ENCODE measurements around the gene KIF1C.

KIF1C gene

GRCh38 chr17:5044630-5045029 lies 46.9 kb downstream of the KIF1C start:
- H3K4me1 ChIP-seq (ENCODE audit: control insufficient read depth, insufficient read depth, low read depth, low read length): peaks cover 1% of the 10 kb centered on the region
- H3K79me1 ChIP-seq (replicated peaks; ENCODE audit: low read length, poor library complexity, severe bottlenecking): no peaks in the 10 kb centered on the region
- no peak overlapping the region for H3K4ac ChIP-seq (ENCODE audit: low read depth in 1 of 2, low read length in 2 of 2)
- no peaks in the 10 kb centered on the region for H3K36me3 ChIP-seq (ENCODE audit: control insufficient read depth in 1 of 2, insufficient read depth in 2 of 2, low read depth in 1 of 2, low read length in 2 of 2)
- H2BK12ac ChIP-seq (ENCODE audit: low read length in 2 of 2): no peak overlapping the region
- no peak overlapping the region for H2BK15ac ChIP-seq (ENCODE audit: low read depth, poor library complexity, severe bottlenecking)
- no peak overlapping the region for H3K9ac ChIP-seq (ENCODE audit: low read length)
- H2BK5ac ChIP-seq (ENCODE audit: low read depth, low read length, poor library complexity, severe bottlenecking): no peak overlapping the region
- WGBS: 91% methylated on average over 5 of the region's 5 CpGs
- H3K4me2 ChIP-seq (ENCODE audit: low read length, poor library complexity, severe bottlenecking): no peak overlapping the region
- no peak overlapping the region for H3K18ac ChIP-seq (ENCODE audit: low read depth in 1 of 2, low read length in 2 of 2)
- no peak overlapping the region for H4K91ac ChIP-seq (ENCODE audit: low read length)
- H4K8ac ChIP-seq (ENCODE audit: low read length): no peak overlapping the region
- H2BK120ac ChIP-seq (ENCODE audit: low read depth, low read length): no peak overlapping the region
- no peak overlapping the region for H3K14ac ChIP-seq (ENCODE audit: low read length in 2 of 2)
- H3K9me3 ChIP-seq (ENCODE audit: control insufficient read depth, low read length): no peaks in the 10 kb centered on the region
- no peak overlapping the region for H2AK5ac ChIP-seq (ENCODE audit: low read length, severe bottlenecking)
- H3K27me3 ChIP-seq (ENCODE audit: control insufficient read depth in 1 of 2, insufficient read depth in 1 of 2, low read length in 2 of 2): no peaks in the 10 kb centered on the region
- H2AFZ ChIP-seq (ENCODE audit: low read depth, low read length): no peak overlapping the region
- no peak overlapping the region for H3K4me3 ChIP-seq (ENCODE audit: insufficient read depth in 1 of 2, low read depth in 1 of 2, low read length in 2 of 2)
- H3K27ac ChIP-seq (ENCODE audit: low read length, poor library complexity, severe bottlenecking): no peak overlapping the region
- DNase-seq: no peak
- H3K23ac ChIP-seq (ENCODE audit: low read length in 2 of 2): no peak overlapping the region

- peaks cover 1% of the 10 kb centered on the region for H3K4me1 ChIP-seq (ENCODE audit: control insufficient read depth, insufficient read depth, low read depth, low read length)
- no peak overlapping the region for H4K8ac ChIP-seq (ENCODE audit: low read length)
- H3K9ac ChIP-seq (ENCODE audit: low read length): no peak overlapping the region
- no peak overlapping the region for H2BK12ac ChIP-seq (ENCODE audit: low read length in 2 of 2)
- no peak overlapping the region for H2AFZ ChIP-seq (ENCODE audit: low read depth, low read length)
- no peak overlapping the region for H2BK5ac ChIP-seq (ENCODE audit: low read depth, low read length, poor library complexity, severe bottlenecking)
- no peaks in the 10 kb centered on the region for H3K79me1 ChIP-seq (replicated peaks; ENCODE audit: low read length, poor library complexity, severe bottlenecking)
- no peak overlapping the region for H3K27ac ChIP-seq (ENCODE audit: low read length, poor library complexity, severe bottlenecking)
- H3K18ac ChIP-seq (ENCODE audit: low read depth in 1 of 2, low read length in 2 of 2): no peak overlapping the region
- no peak overlapping the region for H4K91ac ChIP-seq (ENCODE audit: low read length)
- no peaks in the 10 kb centered on the region for H3K27me3 ChIP-seq (ENCODE audit: control insufficient read depth in 1 of 2, insufficient read depth in 1 of 2, low read length in 2 of 2)
- H3K9me3 ChIP-seq (ENCODE audit: control insufficient read depth, low read length): no peaks in the 10 kb centered on the region
- H3K4me2 ChIP-seq (ENCODE audit: low read length, poor library complexity, severe bottlenecking): no peak overlapping the region
- H2AK5ac ChIP-seq (ENCODE audit: low read length, severe bottlenecking): no peak overlapping the region
- no peak overlapping the region for H3K14ac ChIP-seq (ENCODE audit: low read length in 2 of 2)
- WGBS: 81% methylated on average over 4 of the region's 6 CpGs
- no peak overlapping the region for H3K23ac ChIP-seq (ENCODE audit: low read length in 2 of 2)
- no peak overlapping the region for H2BK15ac ChIP-seq (ENCODE audit: low read depth, poor library complexity, severe bottlenecking)
- H3K36me3 ChIP-seq (ENCODE audit: control insufficient read depth in 1 of 2, insufficient read depth in 2 of 2, low read depth in 1 of 2, low read length in 2 of 2): no peaks in the 10 kb centered on the region
- no peak overlapping the region for H2BK120ac ChIP-seq (ENCODE audit: low read depth, low read length)
- no peak overlapping the region for H3K4me3 ChIP-seq (ENCODE audit: insufficient read depth in 1 of 2, low read depth in 1 of 2, low read length in 2 of 2)
- no peak for DNase-seq
- H3K4ac ChIP-seq (ENCODE audit: low read depth in 1 of 2, low read length in 2 of 2): no peak overlapping the region
Measured at GRCh38 chr17:5045496-5045895, 47.7 kb downstream of the KIF1C start.

- Histone ChIP-seq H2BK5ac (ENCODE audit: low read depth, low read length, poor library complexity, severe bottlenecking) (no peak overlapping the region), H3K4me1 (ENCODE audit: control insufficient read depth, insufficient read depth, low read depth, low read length) (peaks cover 1% of the 10 kb centered on the region), H3K23ac (ENCODE audit: low read length in 2 of 2) (no peak overlapping the region), H3K27ac (ENCODE audit: low read length, poor library complexity, severe bottlenecking) (no peak overlapping the region), H3K4ac (ENCODE audit: low read depth in 1 of 2, low read length in 2 of 2) (no peak overlapping the region), H2BK120ac (ENCODE audit: low read depth, low read length) (no peak overlapping the region), H2BK12ac (ENCODE audit: low read length in 2 of 2) (no peak overlapping the region), H3K79me1 (replicated peaks; ENCODE audit: low read length, poor library complexity, severe bottlenecking) (no peaks in the 10 kb centered on the region), H4K91ac (ENCODE audit: low read length) (no peak overlapping the region), H2BK15ac (ENCODE audit: low read depth, poor library complexity, severe bottlenecking) (no peak overlapping the region), H2AFZ (ENCODE audit: low read depth, low read length) (no peak overlapping the region), H3K36me3 (ENCODE audit: control insufficient read depth in 1 of 2, insufficient read depth in 2 of 2, low read depth in 1 of 2, low read length in 2 of 2) (no peaks in the 10 kb centered on the region), H3K9ac (ENCODE audit: low read length) (peak overlapping the region; percentile 22), H2AK5ac (ENCODE audit: low read length, severe bottlenecking) (no peak overlapping the region), H3K4me2 (ENCODE audit: low read length, poor library complexity, severe bottlenecking) (no peak overlapping the region), H4K8ac (ENCODE audit: low read length) (no peak overlapping the region), H3K14ac (ENCODE audit: low read length in 2 of 2) (no peak overlapping the region), H3K4me3 (ENCODE audit: insufficient read depth in 1 of 2, low read depth in 1 of 2, low read length in 2 of 2) (no peak overlapping the region), H3K9me3 (ENCODE audit: control insufficient read depth, low read length) (no peaks in the 10 kb centered on the region), H3K27me3 (ENCODE audit: control insufficient read depth in 1 of 2, insufficient read depth in 1 of 2, low read length in 2 of 2) (no peaks in the 10 kb centered on the region), H3K18ac (ENCODE audit: low read depth in 1 of 2, low read length in 2 of 2) (no peak overlapping the region)
- WGBS: 44% methylated on average over 2 of the region's 2 CpGs
- no peak for DNase-seq
Measured at GRCh38 chr17:5047446-5047845, 49.7 kb downstream of the KIF1C start.

- WGBS: 77% methylated on average over 4 of the region's 5 CpGs
- no peak overlapping the region for H3K23ac ChIP-seq (ENCODE audit: low read length in 2 of 2)
- H2AK5ac ChIP-seq (ENCODE audit: low read length, severe bottlenecking): no peak overlapping the region
- H3K36me3 ChIP-seq (ENCODE audit: control insufficient read depth in 1 of 2, insufficient read depth in 2 of 2, low read depth in 1 of 2, low read length in 2 of 2): no peaks in the 10 kb centered on the region
- H3K14ac ChIP-seq (ENCODE audit: low read length in 2 of 2): no peak overlapping the region
- no peak overlapping the region for H3K4me2 ChIP-seq (ENCODE audit: low read length, poor library complexity, severe bottlenecking)
- no peak overlapping the region for H2BK120ac ChIP-seq (ENCODE audit: low read depth, low read length)
- peaks cover 1% of the 10 kb centered on the region for H3K4me1 ChIP-seq (ENCODE audit: control insufficient read depth, insufficient read depth, low read depth, low read length)
- H3K79me1 ChIP-seq (replicated peaks; ENCODE audit: low read length, poor library complexity, severe bottlenecking): no peaks in the 10 kb centered on the region
- H3K9me3 ChIP-seq (ENCODE audit: control insufficient read depth, low read length): no peaks in the 10 kb centered on the region
- H2BK5ac ChIP-seq (ENCODE audit: low read depth, low read length, poor library complexity, severe bottlenecking): no peak overlapping the region
- H3K27ac ChIP-seq (ENCODE audit: low read length, poor library complexity, severe bottlenecking): no peak overlapping the region
- H4K91ac ChIP-seq (ENCODE audit: low read length): no peak overlapping the region
- H3K18ac ChIP-seq (ENCODE audit: low read depth in 1 of 2, low read length in 2 of 2): no peak overlapping the region
- H4K8ac ChIP-seq (ENCODE audit: low read length): peak overlapping the region; percentile 54
- peak overlapping the region in 1 of 2 experiments; percentile 37 for H3K4ac ChIP-seq (ENCODE audit: low read depth in 1 of 2, low read length in 2 of 2)
- no peak for DNase-seq
- H3K27me3 ChIP-seq (ENCODE audit: control insufficient read depth in 1 of 2, insufficient read depth in 1 of 2, low read length in 2 of 2): no peaks in the 10 kb centered on the region
- H2BK15ac ChIP-seq (ENCODE audit: low read depth, poor library complexity, severe bottlenecking): no peak overlapping the region
- H3K9ac ChIP-seq (ENCODE audit: low read length): no peak overlapping the region
- no peak overlapping the region for H3K4me3 ChIP-seq (ENCODE audit: insufficient read depth in 1 of 2, low read depth in 1 of 2, low read length in 2 of 2)
- H2BK12ac ChIP-seq (ENCODE audit: low read length in 2 of 2): no peak overlapping the region
- peak overlapping the region; percentile 23 for H2AFZ ChIP-seq (ENCODE audit: low read depth, low read length)
Measured at GRCh38 chr17:5049314-5049841, 51.6 kb downstream of the KIF1C start.

Data from mesenchymal stem cell (in vitro differentiated cells and primary cell).